GM21381 (cell line): ENCODE measurements around the gene TSPAN9.

ENCODE experiments used
- ATAC-seq: cut with Tn5 transposase; IDR thresholded peaks from one replicate; pipeline ENCODE4 v1.9.1; 2021; ENCODE audit warnings: mild to moderate bottlenecking, moderate library complexity; ENCODE audit not compliant: unreplicated experiment

TSPAN9 gene

GRCh38 chr12:3326850-3327780, 249.9 kb downstream of the TSPAN9 start:
- no peak for ATAC-seq

DNA sequence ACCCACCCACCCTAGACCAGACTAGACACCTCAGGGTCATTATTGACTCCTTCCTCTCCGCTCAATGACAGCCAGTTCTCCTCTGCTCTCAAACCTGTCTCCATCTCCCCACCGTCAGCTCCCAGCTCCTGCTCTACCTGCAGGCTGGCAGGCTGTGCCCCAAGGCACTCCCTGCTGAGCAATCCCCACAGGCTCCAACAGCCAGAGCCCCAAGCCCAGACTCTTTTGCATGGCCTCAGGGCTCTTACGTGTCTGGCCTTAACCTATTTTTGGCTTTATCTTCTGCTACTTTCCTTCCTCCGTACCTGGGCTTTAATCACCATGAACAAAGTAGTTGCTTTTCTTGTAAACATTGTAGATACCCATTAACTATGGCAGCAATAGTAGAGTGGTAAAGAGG, 250.9 kb downstream of the TSPAN9 start:
- no peak for ATAC-seq

DNA sequence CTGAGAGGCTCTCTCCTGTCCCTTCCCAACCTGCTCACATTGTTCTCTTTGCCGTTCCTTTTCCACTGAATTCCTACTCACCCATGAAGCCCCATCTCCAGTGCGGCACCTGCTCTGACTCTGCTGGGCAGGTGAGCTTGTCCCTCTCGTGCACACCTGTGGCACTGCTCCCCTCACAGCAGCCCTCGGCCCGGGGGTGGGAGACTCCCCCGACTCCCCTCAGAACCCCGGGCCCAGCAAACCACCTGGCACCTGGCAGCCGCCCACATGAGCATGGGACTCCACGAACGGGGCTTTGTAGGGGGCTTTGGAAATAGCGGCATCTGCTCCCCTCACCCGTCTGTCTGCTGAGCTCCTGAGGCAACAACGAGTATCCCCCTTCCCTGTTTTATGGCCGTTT, 251.4 kb downstream of the TSPAN9 start:
- no peak for ATAC-seq

DNA sequence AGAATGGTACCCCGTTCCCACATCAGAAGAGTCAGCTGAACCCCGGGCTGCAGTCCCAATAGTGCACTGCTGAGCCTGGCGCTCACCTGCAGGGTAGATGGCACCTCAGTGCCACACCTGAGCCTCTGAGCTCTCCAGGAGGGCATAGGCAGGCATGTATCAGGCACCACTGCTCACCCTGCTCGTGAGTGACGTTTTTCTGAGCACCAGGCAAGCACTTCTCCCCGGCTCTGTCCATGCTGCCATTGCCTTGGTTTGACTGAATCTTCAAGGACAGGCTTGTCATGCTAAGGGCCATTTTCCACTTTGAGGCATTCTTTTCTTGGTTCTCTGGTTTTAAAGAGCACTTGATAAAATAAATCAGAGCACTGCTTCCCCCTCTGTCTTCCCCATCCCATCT, 252.2 kb downstream of the TSPAN9 start:
- ATAC-seq = no peak

GRCh38 chr12:3330976-3331510, 253.9 kb downstream of the TSPAN9 start:
- no peak for ATAC-seq

- ATAC-seq = no peak
Measured at GRCh38 chr12:3332188-3332587, 255.0 kb downstream of the TSPAN9 start.

GRCh38 chr12:3333583-3333982, 256.4 kb downstream of the TSPAN9 start:
- no peak for ATAC-seq

GRCh38 chr12:3333991-3334391, 256.8 kb downstream of the TSPAN9 start:
- no peak for ATAC-seq

- ATAC-seq = no peak
Measured at GRCh38 chr12:3335078-3335487, 257.9 kb downstream of the TSPAN9 start.
